HG03060 (cell line): Measurements from ENCODE around the gene TMEM53.

Experiments used
- ATAC-seq: cut with Tn5 transposase; IDR thresholded peaks from one replicate; pipeline ENCODE4 v1.9.1; 2021; ENCODE audit warnings: low read depth, moderate number of reproducible peaks; ENCODE audit not compliant: unreplicated experiment

Gene TMEM53

GRCh38 chr1:44674113-44675000 lies at the start of gene TMEM53, which contains the start of gene ARMH1:
TMEM53 (minus strand) TSS chr1:44674481; CDS start chr1:44674391, 90 bp downstream.
ARMH1 (plus strand) TSS chr1:44674714; CDS start chr1:44689698, 14,984 bp downstream.
- peak; percentile 76 for ATAC-seq

- no peak for ATAC-seq
Measured at GRCh38 chr1:44723496-44724295, 49.4 kb upstream of the TMEM53 start.

GRCh38 chr1:44723064-44723463 lies 48.8 kb upstream of the TMEM53 start:
- ATAC-seq = no peak

GRCh38 chr1:44721485-44722361 lies 47.4 kb upstream of the TMEM53 start:
- ATAC-seq = peak; percentile 66

DNA sequence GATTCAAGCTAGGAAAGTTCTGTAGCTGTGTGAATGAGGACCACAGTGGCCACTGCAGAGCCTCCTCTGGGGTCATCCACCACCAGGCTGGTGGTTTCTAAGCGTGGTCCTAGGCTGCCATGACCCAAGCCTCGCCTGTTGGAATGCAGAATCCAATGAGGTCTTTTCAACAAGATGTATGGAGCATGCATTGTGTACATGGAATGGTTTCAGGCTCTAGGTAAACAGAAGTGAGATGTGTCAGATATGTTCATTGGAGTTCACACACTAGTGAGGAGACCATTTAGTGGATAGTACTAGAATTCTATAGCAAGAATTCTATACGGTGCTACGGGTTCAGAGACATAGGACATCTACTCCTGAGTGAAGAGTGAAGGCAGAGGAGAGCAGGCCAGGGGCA lies 46.0 kb upstream of the TMEM53 start:
- no peak for ATAC-seq

DNA sequence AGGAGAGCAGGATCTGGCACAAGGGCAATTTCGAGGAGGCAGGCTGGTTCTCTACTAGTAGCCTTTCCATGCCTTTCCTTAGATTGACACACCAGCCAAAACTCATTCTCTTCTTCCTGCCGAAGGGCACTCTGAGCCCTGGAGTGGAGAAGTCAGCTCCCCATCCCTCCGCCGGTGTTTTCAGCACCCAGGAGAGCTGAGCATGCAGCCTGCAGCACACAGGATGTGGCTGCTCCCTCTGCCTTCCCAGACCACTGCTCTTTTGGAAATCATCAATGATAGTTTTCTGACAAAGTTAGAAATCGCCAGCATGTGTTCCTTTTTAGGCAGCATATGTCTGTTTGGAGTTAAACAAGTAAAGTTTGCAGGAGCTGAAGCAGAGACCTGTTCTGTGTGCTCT lies 45.0 kb upstream of the TMEM53 start:
- no peak for ATAC-seq

DNA sequence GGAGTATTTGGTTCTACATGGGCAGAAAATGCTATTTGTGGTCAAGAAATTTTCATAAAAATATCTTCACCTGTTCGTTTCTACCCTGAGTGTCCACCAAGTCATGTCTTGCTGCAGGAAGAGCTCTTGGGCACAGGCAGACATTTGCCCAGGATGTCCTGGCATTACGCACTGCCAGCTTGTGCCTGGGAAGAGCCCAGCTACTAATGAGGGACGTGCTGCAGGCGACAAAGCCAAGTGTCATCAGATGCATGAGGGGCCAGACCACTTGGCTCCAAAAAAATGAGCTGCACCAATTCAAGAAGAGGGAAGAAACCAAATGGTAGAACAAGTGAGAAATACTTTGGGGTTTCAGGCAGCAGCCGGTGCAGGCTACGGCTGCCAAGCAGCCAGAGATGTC lies 43.8 kb upstream of the TMEM53 start:
- ATAC-seq = no peak

GRCh38 chr1:44717653-44718052 lies 43.4 kb upstream of the TMEM53 start:
- no peak for ATAC-seq

DNA sequence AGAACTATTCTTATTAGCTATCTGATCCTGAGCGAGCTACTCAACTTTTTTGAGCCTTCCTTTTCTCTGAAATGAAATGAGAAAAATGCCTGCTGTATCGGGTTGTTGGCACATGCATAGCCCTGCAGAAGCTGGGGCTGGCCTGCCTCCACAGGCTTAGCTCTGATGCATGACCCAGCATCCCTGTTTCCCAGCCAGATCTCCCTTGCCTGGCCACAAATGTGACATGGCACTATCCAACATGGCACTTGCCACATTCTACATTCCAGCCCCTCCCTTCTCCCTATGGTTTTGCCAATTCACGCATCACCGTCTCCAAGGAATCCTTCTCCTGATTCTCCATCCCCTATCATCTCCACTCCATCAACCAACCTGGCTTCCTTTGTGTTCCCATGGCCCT lies 42.9 kb upstream of the TMEM53 start:
- ATAC-seq = no peak

DNA sequence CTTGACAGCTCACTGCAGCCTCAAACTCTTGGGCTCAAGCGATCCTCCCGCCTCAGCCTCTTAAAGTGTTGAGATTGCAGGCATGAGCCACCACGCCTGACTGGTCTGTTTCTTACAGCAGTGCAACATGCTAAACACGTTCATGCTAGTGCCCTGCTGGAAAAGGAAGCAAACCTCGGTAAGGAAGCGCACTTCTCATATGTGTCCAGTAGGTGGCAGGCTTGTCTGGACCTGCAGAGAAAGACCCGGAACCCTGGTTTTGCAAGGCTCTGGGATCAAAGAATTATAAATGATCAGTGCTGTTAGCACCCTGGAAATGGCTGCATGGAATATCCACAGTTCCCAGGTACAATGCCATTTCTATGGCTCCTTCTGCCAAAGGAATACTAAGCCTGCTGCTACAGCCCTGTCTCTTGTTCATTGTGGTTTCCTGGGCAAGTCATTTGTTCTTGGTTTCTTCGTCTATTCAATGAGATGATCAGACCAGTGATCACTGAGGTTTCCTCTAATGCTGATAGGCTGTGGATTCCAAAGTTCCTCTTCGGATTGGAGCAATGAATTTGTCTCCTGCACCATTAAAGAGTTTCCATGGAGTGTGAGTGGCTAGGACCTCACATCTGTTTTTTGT lies 40.8 kb upstream of the TMEM53 start:
- ATAC-seq = peak; percentile 48

GRCh38 chr1:44714532-44714931 lies 40.3 kb upstream of the TMEM53 start:
- no peak for ATAC-seq

GRCh38 chr1:44713321-44713781 lies 39.1 kb upstream of the TMEM53 start:
- no peak for ATAC-seq

DNA sequence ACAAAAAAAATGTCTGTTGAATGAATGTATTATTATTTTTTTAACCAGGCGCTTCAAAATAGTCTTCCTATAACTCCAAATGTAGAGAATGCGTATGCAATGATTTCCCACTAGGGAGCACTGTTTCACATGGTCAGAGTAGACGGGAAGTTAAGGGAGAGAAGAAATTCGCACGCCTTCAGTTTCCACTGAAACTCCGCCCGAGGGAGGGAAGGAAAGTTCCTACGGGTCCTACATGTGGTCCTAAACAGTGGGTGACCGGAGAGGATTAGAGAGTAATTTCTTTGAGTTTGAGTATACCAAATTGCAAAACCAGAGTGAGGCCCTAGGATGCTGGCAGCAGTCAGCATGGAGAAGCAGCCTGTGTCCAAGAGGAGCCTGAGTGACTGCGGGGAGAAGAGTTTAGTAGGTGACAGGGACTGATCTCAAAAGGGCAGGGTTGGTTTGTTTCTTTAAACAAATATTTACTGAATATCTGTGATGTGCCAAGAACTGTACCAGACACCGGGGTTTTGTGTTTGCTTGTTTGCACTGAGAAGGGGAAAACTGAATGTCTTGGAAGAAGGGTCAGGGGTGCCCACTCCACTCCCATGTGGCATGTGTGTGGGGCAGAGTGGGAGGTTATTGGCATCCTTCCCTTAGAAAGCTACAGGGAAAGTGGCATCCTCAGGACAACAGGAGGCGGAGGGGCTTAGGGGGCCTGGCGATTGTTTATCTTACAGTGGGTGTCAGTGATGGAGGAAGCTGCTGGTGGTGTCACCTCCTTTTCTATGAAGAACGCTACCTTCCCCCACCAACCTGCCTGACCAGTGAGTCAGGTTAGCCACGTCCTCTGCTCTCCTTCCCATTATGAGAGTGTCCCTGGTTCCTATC lies 33.9 kb upstream of the TMEM53 start:
- ATAC-seq = no peak

DNA sequence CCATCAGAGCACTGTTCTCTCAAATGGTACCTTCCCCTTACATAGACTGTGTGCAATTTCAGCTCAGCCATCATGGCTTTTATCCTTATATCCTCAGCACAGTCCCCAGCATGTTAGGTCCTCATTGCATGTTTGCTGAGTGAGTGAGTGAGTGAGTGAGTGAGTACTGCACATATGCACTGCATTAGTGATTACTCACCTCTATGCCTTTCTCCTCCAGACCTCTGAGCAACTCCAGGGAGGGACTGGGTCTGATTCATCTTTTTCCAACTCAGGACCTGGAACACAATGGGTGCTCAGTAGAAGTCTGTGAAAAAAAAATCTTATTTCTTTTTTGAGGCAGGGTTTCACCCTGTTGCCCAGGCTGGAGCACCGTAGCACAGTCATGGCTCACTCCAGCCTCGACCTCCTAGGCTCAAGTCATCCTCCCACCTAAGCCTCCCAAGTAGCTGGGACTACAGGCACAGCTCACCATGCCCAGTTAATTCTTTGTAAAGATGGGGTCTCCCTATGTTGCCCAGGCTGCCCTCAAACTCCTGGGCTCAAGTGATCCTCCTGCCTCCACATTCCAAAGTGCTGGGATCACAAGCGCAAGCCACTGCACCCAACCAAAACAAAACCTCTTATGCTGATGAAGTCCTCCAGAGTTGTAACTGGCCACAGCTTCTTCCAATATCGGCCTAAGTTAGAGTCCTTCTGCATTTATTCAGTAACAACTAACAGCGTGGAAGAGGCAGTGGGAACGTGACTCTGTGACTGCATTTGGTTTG lies 33.0 kb upstream of the TMEM53 start:
- ATAC-seq = no peak

DNA sequence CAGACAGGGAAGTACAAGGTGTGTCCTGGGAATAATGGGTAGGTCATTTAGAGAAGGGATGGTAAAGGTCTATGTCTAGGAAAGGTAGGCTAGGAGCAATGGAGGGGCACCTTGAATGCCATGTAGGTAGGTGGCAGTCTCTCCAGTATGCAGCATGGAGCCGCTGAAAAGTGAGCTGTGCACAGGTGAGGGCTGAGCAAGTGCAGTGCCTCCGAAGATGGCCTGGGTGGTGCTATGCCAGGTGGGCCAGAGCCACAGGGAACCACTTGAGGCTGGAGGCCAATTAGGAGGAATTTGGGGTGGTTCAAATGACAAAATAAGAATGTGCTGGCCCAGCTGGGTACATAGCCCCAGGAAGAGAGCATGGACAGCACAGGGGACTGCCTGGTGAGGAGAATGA lies 31.7 kb upstream of the TMEM53 start:
- ATAC-seq = no peak

DNA sequence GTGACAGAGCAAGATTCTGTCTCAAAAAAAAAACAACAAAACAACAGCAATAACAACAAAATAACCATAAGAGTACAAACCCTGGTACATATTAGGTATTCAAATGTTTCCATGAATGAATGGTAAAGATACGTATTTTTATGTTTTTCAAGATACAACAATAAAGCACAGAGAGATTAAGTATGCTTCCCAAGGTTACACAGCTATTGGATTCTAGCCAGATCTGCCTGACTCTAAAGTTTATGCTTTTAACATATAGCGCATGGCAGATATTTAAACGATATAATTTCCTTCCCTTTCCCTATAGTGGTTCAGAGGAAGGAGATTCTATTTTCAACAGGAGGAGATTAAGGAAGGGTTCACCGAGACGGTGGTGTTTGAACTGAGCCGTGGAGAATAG lies 31.2 kb upstream of the TMEM53 start:
- ATAC-seq = no peak

DNA sequence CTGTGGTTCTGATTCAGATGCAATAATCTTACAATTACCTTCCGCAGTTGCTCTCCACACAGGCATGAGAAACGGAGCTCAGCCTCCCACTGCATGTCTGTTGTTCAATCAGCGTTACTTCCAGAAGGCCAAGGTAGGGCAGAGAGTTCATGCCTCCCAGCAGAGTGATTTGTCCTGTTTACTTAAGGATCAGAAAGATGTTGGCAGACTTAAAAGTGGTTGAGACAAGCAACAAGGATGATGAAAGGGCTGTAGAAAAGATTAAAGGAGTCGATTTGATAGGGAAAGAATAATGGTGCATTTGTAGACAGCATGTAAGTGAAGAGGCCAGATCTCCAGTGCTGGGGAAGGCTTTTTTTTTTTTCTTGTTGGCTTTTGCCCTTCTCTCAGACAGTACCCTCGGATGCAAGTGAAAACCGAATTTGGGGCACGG lies 26.9 kb upstream of the TMEM53 start:
- no peak for ATAC-seq

DNA sequence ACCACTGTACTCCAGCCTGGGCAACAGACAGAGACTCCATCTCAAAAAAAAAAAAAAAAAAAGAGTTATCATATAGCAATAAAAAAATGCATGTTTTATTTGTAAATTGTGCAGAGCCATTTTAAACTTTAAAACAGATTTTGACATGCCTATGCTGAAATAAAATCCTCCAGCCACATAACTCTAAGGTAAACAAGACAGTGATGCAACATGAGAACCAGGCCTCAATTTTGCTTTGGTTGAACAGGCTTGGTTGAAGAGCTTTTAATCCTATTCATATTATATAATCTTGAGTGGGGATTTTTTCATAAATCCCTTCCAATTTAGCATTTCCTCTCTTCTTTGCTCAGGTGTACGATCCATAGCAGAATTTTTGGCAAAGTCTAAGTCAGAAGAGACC lies 26.3 kb upstream of the TMEM53 start:
- ATAC-seq = no peak
